Measurements from ENCODE around the gene ZMYND15. TPM values are rescaled to one million over a fixed set of nuclear protein-coding genes. Genes with fewer than 3 reads are reported as not detected.
"Not testable (repeated sequence)": the region's sequence is repeated elsewhere in the genome, so short reads cannot be mapped to it uniquely, and the experiment has no call there.

Gene ZMYND15, protein sequence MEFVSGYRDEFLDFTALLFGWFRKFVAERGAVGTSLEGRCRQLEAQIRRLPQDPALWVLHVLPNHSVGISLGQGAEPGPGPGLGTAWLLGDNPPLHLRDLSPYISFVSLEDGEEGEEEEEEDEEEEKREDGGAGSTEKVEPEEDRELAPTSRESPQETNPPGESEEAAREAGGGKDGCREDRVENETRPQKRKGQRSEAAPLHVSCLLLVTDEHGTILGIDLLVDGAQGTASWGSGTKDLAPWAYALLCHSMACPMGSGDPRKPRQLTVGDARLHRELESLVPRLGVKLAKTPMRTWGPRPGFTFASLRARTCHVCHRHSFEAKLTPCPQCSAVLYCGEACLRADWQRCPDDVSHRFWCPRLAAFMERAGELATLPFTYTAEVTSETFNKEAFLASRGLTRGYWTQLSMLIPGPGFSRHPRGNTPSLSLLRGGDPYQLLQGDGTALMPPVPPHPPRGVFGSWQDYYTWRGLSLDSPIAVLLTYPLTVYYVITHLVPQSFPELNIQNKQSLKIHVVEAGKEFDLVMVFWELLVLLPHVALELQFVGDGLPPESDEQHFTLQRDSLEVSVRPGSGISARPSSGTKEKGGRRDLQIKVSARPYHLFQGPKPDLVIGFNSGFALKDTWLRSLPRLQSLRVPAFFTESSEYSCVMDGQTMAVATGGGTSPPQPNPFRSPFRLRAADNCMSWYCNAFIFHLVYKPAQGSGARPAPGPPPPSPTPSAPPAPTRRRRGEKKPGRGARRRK
- 1.4 TPM in 1 of 2 replicates, not detected in the other for total RNA-seq (2014; rRNA removed; shearing (Covaris generic))
- polyA plus RNA-seq (2016; fragmentation: Nextera tagmentation; extraction: Ambion mirVana), result 0.21 and 0.32 TPM in 2 replicates
- long read RNA-seq, partial matches to known transcripts, result 1 of 1 reads
- long read RNA-seq, other reads (novel, unspliced or antisense), result 0 of 1 reads

DNA sequence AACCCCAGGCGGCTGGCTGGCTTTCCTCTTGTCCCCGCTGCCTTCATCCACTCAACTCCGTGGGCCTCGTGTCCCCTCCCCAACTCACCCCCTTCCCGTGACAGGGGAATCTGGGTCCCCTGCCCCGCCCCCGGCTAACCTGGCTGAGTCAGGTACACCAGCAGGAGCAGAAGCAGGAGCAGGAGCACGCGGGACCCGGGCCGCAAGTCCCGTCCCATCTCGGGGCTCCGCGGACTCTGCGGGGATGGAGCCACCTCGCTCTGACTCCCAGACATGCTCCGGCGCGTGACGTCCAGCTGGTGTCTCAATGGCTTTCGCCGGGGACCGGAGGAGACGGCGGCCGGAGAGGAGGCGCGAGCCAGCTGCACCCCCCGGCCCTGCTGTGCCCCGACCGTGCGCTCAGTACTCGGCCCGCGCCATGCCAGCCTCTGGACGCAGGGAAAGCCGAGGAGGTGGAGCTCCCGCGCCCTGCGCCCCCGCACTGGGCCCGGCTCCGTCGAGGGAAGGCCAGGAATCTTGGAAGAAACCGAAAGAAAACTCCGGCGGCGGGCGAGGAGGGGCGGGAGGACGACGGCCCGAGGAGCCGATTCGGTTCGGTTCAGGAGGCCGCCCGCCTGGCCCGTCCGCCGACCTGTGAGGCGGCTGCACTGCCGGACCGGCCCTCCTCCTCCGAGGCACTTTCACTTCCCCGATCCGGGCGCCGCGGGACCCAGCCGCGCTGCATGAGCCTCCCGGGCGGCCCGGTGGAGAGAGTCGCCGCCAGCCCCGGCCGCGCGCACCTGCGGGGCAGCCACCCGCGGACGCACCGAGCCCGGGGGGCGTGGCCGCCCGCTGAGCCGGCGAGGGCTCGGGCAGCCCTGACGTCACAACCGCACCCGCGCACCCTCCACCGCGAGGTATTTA is at the start of gene ZMYND15, which contains the start of gene CXCL16:
Gene ZMYND15, plus strand, starts transcription at position 712 of the 903 bp plus-strand sequence. CDS start 716 bp downstream, outside the sequence.
Gene CXCL16, minus strand, starts transcription at position 807 of the 903 bp plus-strand sequence. Its CDS starts 589 bp downstream, at position 218.
- Mint-ChIP-seq H3K4me1 (peaks cover 9% of the 10 kb centered on the region), H3K4me3 (peak within 1 kb of the TSS; percentile 79), H3K9me3 (no peaks in the 10 kb centered on the region; the same call in 1 of the 3 replicates), H3K36me3 (ENCODE audit: low read depth) (no peaks in the 10 kb centered on the region; the same call in 2 of the 3 replicates), H3K27ac (no peak within 1 kb of the TSS), H3K27me3 (ENCODE audit: insufficient read depth, low read depth, poor library complexity) (peaks cover 62% of the 10 kb centered on the region)
- no peak within 1 kb of the TSS for H3K27ac ChIP-seq (ENCODE audit: low read depth)
- no peaks in the 10 kb centered on the region for H3K36me3 ChIP-seq (ENCODE audit: insufficient read depth)
- peak within 1 kb of the TSS; percentile 75 for H3K4me3 ChIP-seq
- peak within 1 kb of the TSS; percentile 91 for H3K4me2 ChIP-seq
- ATAC-seq (peak; percentile 69), DNase-seq (ENCODE audit: low spot score) (peak; percentile 55)
- TF ChIP-seq CREB1 (CRISPR knock-in tag; IDR thresholded peaks at IDR 0.05; ENCODE audit: low read depth), result peak; percentile 62
- TF ChIP-seq EZH2 (IDR thresholded peaks at IDR 0.05; ENCODE audit: low read depth, unreplicated experiment), result no peak
- peaks cover 9% of the 10 kb centered on the region; the same call in 1 of the 2 replicates for H3K4me1 ChIP-seq (ENCODE audit: insufficient read depth)
- H3K9me2 ChIP-seq (ENCODE audit: insufficient read depth), result no peaks in the 10 kb centered on the region
- H4K20me1 ChIP-seq (replicated peaks; ENCODE audit: insufficient read depth), result 0 out of 2 replicates have a peak, but pooled peaks cover 5% of the 10 kb centered on the region
- H3F3A ChIP-seq (replicated peaks; ENCODE audit: low read depth), result peaks cover 6% of the 10 kb centered on the region; the same call in 1 of the 2 replicates
- H3K79me2 ChIP-seq (replicated peaks; ENCODE audit: insufficient read depth), result no peaks in the 10 kb centered on the region
- H2AFZ ChIP-seq, result peak within 1 kb of the TSS; percentile 96
- H3K27me3 ChIP-seq (ENCODE audit: insufficient read depth), result peaks cover 76% of the 10 kb centered on the region

DNA sequence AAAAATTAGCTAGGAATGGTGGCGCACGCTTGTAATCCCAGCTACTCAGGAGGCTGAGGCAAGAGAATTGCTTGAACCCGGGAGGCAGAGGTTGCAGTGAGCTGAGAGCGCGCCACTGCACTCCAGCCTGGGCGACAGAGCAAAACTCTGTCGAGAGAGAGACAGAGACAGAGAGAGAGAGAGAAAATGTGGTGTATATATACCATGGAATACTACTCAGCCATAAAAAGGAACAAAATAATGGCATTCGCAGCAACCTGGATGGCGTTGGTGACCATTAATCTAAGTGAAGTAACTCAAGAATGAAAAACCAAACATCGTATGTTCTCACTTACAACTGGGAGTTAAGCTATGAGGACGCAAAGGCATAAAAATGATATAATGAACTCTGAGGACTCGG is 49.8 kb upstream of the ZMYND15 start:
- H3K9me2 ChIP-seq (ENCODE audit: insufficient read depth); H3K27me3 Mint-ChIP-seq (ENCODE audit: insufficient read depth, low read depth, poor library complexity); H3K4me2 ChIP-seq; H3K27ac ChIP-seq (ENCODE audit: low read depth); H3K27me3 ChIP-seq (ENCODE audit: insufficient read depth); ATAC-seq; H3K27ac Mint-ChIP-seq; H3K4me3 Mint-ChIP-seq; DNase-seq (ENCODE audit: low spot score); H3K4me1 ChIP-seq (ENCODE audit: insufficient read depth); H3K4me1 Mint-ChIP-seq; H3K4me3 ChIP-seq; H3F3A ChIP-seq (replicated peaks; ENCODE audit: low read depth); H2AFZ ChIP-seq; H3K9me3 Mint-ChIP-seq: not testable (repeated sequence)
- Histone ChIP-seq H3K36me3 (ENCODE audit: insufficient read depth) (peaks cover 43% of the 10 kb centered on the region), H4K20me1 (replicated peaks; ENCODE audit: insufficient read depth) (peaks cover 75% of the 10 kb centered on the region), H3K79me2 (replicated peaks; ENCODE audit: insufficient read depth) (peaks cover 99% of the 10 kb centered on the region)
- peaks cover 69% of the 10 kb centered on the region for H3K36me3 Mint-ChIP-seq (ENCODE audit: low read depth)

DNA sequence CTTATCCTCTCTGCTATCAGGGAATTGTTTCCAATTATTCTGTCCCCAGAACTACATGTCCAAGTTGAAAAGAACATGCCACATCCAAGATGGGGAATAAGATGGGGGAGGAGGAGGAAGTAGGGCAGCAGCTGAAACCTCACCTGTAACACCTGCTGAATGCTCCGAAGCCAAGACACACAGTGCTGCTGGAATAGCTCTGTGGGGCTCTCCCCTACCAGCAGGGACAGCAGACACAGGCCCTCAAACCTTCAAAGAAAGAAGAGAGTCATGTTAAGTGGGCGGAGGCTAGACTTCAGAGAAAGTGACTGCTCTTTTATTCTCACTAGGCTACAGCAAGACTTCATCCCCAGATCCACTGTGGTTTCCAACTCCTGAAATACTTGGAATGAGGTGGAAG is 48.9 kb upstream of the ZMYND15 start:
- no peak overlapping the region for H3K27ac Mint-ChIP-seq
- TF ChIP-seq, protein P1, sequence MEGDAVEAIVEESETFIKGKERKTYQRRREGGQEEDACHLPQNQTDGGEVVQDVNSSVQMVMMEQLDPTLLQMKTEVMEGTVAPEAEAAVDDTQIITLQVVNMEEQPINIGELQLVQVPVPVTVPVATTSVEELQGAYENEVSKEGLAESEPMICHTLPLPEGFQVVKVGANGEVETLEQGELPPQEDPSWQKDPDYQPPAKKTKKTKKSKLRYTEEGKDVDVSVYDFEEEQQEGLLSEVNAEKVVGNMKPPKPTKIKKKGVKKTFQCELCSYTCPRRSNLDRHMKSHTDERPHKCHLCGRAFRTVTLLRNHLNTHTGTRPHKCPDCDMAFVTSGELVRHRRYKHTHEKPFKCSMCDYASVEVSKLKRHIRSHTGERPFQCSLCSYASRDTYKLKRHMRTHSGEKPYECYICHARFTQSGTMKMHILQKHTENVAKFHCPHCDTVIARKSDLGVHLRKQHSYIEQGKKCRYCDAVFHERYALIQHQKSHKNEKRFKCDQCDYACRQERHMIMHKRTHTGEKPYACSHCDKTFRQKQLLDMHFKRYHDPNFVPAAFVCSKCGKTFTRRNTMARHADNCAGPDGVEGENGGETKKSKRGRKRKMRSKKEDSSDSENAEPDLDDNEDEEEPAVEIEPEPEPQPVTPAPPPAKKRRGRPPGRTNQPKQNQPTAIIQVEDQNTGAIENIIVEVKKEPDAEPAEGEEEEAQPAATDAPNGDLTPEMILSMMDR (conservative IDR thresholded peaks at IDR 0.05; ENCODE audit: low read depth in 2 of 2), result no peak
- TF ChIP-seq EZH2 (IDR thresholded peaks at IDR 0.05; ENCODE audit: low read depth, unreplicated experiment) (no peak), POLR2AphosphoS5 (IDR thresholded peaks at IDR 0.05; ENCODE audit: low read depth) (no peak), JUNB (IDR thresholded peaks at IDR 0.05; ENCODE audit: unreplicated experiment) (no peak), ZNF114 (CRISPR knock-in tag; IDR thresholded peaks at IDR 0.05) (no peak), ZNF331 (CRISPR knock-in tag; IDR thresholded peaks at IDR 0.05; ENCODE audit: low read depth) (no peak)
- TF ChIP-seq, protein P2, sequence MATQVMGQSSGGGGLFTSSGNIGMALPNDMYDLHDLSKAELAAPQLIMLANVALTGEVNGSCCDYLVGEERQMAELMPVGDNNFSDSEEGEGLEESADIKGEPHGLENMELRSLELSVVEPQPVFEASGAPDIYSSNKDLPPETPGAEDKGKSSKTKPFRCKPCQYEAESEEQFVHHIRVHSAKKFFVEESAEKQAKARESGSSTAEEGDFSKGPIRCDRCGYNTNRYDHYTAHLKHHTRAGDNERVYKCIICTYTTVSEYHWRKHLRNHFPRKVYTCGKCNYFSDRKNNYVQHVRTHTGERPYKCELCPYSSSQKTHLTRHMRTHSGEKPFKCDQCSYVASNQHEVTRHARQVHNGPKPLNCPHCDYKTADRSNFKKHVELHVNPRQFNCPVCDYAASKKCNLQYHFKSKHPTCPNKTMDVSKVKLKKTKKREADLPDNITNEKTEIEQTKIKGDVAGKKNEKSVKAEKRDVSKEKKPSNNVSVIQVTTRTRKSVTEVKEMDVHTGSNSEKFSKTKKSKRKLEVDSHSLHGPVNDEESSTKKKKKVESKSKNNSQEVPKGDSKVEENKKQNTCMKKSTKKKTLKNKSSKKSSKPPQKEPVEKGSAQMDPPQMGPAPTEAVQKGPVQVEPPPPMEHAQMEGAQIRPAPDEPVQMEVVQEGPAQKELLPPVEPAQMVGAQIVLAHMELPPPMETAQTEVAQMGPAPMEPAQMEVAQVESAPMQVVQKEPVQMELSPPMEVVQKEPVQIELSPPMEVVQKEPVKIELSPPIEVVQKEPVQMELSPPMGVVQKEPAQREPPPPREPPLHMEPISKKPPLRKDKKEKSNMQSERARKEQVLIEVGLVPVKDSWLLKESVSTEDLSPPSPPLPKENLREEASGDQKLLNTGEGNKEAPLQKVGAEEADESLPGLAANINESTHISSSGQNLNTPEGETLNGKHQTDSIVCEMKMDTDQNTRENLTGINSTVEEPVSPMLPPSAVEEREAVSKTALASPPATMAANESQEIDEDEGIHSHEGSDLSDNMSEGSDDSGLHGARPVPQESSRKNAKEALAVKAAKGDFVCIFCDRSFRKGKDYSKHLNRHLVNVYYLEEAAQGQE (IDR thresholded peaks at IDR 0.05; ENCODE audit: unreplicated experiment), result no peak

More for the DNA sequence above, 48.9 kb upstream of the ZMYND15 start:
- Histone ChIP-seq H4K20me1 (replicated peaks; ENCODE audit: insufficient read depth) (peaks cover 70% of the 10 kb centered on the region), H3F3A (replicated peaks; ENCODE audit: low read depth) (0 out of 2 replicates have a peak, but pooled peaks cover 7% of the 10 kb centered on the region), H2AFZ (no peak overlapping the region), H3K9me2 (ENCODE audit: insufficient read depth) (no peaks in the 10 kb centered on the region), H3K27me3 (ENCODE audit: insufficient read depth) (no peaks in the 10 kb centered on the region), H3K36me3 (ENCODE audit: insufficient read depth) (peaks cover 43% of the 10 kb centered on the region), H3K4me3 (no peak overlapping the region), H3K79me2 (replicated peaks; ENCODE audit: insufficient read depth) (peaks cover 100% of the 10 kb centered on the region), H3K27ac (ENCODE audit: low read depth) (no peak overlapping the region), H3K4me1 (ENCODE audit: insufficient read depth) (no peaks in the 10 kb centered on the region), H3K4me2 (no peak overlapping the region)
- DNase-seq (ENCODE audit: low spot score) (no peak), ATAC-seq (no peak)
- H3K4me1 Mint-ChIP-seq, result no peaks in the 10 kb centered on the region
- H3K9me3 Mint-ChIP-seq, result no peaks in the 10 kb centered on the region
- H3K36me3 Mint-ChIP-seq (ENCODE audit: low read depth), result peaks cover 62% of the 10 kb centered on the region
- no peak overlapping the region for H3K4me3 Mint-ChIP-seq
- H3K27me3 Mint-ChIP-seq (ENCODE audit: insufficient read depth, low read depth, poor library complexity), result peaks cover 6% of the 10 kb centered on the region

Measured in GM23338 (cell line).